ENCODE results near the gene MED12L.
"Not testable (repeated sequence)": the region's sequence is repeated elsewhere in the genome, so short reads cannot be mapped to it uniquely, and the experiment has no call there.

The MED12L gene

DNA sequence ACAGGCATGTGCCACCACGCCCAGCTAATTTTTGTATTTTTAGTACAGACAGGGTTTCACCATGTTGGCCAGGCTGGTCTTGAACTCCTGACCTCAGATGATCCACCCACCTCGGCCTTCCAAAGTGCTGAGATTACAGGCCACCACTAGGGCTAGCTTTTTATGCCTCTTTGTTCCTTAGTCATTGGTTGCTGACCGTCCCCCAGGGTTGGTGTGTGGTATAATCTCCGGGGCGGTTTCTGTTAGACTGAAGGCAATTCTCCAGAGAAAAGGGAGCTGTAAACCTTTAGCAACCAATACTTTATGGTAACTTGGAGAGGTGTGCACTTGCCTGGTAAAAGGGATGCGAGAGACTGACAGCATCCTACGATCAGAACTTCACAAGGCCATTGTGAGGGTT is 12.6 kb upstream of the MED12L start:
- not testable (repeated sequence) for H3K36me3 ChIP-seq (ENCODE audit: control insufficient read depth in 1 of 2, insufficient read depth in 2 of 2, low read length in 2 of 2); H3K9ac ChIP-seq (ENCODE audit: low read depth in 1 of 2, low read length in 2 of 2); H3K4me1 ChIP-seq (ENCODE audit: control insufficient read depth in 1 of 2, insufficient read depth in 2 of 2, low read length in 2 of 2)

DNA sequence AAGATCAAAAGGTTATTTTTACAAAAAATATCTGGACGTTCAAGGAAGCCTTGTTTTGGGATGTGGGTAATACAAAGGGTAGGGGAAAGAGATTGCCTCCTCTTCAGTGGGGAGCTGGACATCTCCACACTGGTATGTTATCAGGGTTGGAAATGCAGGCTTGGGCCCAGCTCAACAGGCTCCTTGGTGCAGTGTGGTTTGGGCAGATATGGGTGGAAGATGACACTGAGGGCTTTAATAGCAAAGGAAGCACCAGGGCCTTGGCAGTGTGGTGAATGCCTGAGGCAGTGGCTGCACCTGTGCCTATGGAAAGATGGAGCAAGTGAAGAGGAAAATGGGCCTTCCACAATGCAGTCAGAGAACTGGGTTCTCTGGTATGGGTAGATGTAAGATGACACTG is 11.2 kb upstream of the MED12L start:
- no peak overlapping the region for H3K9ac ChIP-seq (ENCODE audit: low read depth in 1 of 2, low read length in 2 of 2)
- H3K4me3 ChIP-seq (ENCODE audit: low read depth in 1 of 2, low read length in 2 of 2), result no peak overlapping the region
- no peaks in the 10 kb centered on the region for H3K36me3 ChIP-seq (ENCODE audit: control insufficient read depth in 1 of 2, insufficient read depth in 2 of 2, low read length in 2 of 2)
- no peaks in the 10 kb centered on the region for H3K9me3 ChIP-seq (ENCODE audit: control insufficient read depth in 1 of 2, low read length in 2 of 2)
- H3K4me1 ChIP-seq (ENCODE audit: control insufficient read depth in 1 of 2, insufficient read depth in 2 of 2, low read length in 2 of 2), result no peaks in the 10 kb centered on the region
- H3K27me3 ChIP-seq (ENCODE audit: control insufficient read depth in 1 of 2, insufficient read depth in 2 of 2, low read length in 2 of 2), result no peaks in the 10 kb centered on the region
- H3K27ac ChIP-seq (ENCODE audit: low read depth, low read length), result no peak overlapping the region

More for the DNA sequence above, 12.6 kb upstream of the MED12L start:
- H3K27me3 ChIP-seq (ENCODE audit: control insufficient read depth in 1 of 2, insufficient read depth in 2 of 2, low read length in 2 of 2); H3K4me3 ChIP-seq (ENCODE audit: low read depth in 1 of 2, low read length in 2 of 2); H3K27ac ChIP-seq (ENCODE audit: low read depth, low read length); H3K9me3 ChIP-seq (ENCODE audit: control insufficient read depth in 1 of 2, low read length in 2 of 2): not testable (repeated sequence)

DNA sequence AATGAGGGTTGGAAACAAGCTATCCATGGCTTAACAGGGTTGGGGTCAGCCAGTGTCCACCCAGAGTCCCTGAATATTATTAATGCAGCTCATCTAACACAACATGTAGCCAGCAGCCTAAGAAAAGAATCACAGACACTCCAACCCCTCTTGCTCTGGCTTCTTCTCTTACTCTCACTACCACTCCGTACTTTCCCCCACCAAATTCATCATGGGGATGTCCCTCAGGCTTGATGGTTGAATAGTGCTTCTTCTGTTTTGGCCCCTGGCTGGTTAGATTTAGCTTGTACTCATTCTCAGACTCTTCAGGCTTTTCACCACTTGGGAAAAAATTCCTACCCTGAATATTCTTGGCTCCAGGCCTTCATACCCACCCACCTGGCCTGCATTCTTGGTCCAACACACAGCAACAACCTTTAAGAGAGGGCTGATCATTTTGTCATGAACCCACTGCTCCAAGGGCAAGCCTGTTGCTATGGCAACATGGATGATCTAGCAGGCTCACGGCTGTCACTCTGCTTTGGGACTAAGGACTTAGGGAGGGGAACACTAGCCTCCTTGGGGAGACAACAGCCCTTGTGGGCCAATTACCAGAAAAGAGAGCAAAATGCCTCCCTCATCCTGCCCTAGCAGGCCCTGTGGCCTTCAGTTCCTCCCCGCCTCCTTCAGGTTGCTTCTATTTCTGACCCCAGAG is 9.4 kb upstream of the MED12L start:
- Histone ChIP-seq H3K4me3 (ENCODE audit: low read depth in 1 of 2, low read length in 2 of 2) (no peak overlapping the region), H3K27ac (ENCODE audit: low read depth, low read length) (no peak overlapping the region), H3K9ac (ENCODE audit: low read depth in 1 of 2, low read length in 2 of 2) (no peak overlapping the region), H3K9me3 (ENCODE audit: control insufficient read depth in 1 of 2, low read length in 2 of 2) (no peaks in the 10 kb centered on the region), H3K27me3 (ENCODE audit: control insufficient read depth in 1 of 2, insufficient read depth in 2 of 2, low read length in 2 of 2) (peaks cover 0 to 4% of the 10 kb centered on the region in 2 donors), H3K36me3 (ENCODE audit: control insufficient read depth in 1 of 2, insufficient read depth in 2 of 2, low read length in 2 of 2) (no peaks in the 10 kb centered on the region), H3K4me1 (ENCODE audit: control insufficient read depth in 1 of 2, insufficient read depth in 2 of 2, low read length in 2 of 2) (no peaks in the 10 kb centered on the region)

DNA sequence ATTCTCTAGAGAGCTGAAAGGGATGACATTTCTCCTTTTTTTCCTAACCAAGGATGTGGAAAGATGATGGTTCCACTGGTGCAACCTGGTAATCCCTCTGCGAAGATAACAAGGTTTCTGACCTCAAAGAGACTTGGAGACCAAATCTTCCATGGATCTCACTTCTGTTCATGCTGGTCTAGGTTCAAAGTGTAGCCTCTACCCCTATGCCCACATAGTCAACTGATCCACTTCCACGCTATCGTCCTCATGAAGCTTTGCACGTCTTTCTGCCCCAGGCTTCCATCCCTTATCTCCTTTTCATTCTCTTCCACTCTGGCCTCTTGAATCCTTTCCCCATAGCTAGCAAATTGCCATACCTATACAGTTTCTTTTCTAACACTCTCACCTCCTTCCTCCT is 8.8 kb upstream of the MED12L start:
- H3K4me3 ChIP-seq (ENCODE audit: low read depth in 1 of 2, low read length in 2 of 2), result no peak overlapping the region
- no peak overlapping the region for H3K9ac ChIP-seq (ENCODE audit: low read depth in 1 of 2, low read length in 2 of 2)
- peaks cover 0 to 5% of the 10 kb centered on the region in 2 donors for H3K27me3 ChIP-seq (ENCODE audit: control insufficient read depth in 1 of 2, insufficient read depth in 2 of 2, low read length in 2 of 2)
- H3K27ac ChIP-seq (ENCODE audit: low read depth, low read length), result no peak overlapping the region
- no peaks in the 10 kb centered on the region for H3K4me1 ChIP-seq (ENCODE audit: control insufficient read depth in 1 of 2, insufficient read depth in 2 of 2, low read length in 2 of 2)
- no peaks in the 10 kb centered on the region for H3K9me3 ChIP-seq (ENCODE audit: control insufficient read depth in 1 of 2, low read length in 2 of 2)
- no peaks in the 10 kb centered on the region for H3K36me3 ChIP-seq (ENCODE audit: control insufficient read depth in 1 of 2, insufficient read depth in 2 of 2, low read length in 2 of 2)

DNA sequence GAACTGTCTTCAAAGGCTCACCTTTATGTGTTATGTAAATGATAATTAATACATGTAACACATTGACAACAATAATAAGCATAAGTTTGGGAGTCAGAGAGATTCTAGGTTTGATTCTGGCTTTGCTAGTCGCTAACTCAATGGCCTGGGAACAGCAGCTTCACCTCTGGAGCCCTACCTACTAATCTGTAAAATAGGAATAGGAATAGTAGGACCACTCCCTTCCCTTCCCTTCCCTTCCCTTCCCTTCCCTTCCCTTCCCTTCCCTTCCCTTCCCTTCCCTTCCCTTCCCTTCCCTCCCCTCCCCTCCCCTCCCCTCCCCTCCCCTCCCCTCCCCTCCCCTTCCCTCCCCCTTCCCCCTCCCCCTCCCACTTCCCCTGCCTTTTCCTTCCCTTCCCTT is 4.4 kb upstream of the MED12L start:
- H3K36me3 ChIP-seq (ENCODE audit: control insufficient read depth in 1 of 2, insufficient read depth in 2 of 2, low read length in 2 of 2); H3K9ac ChIP-seq (ENCODE audit: low read depth in 1 of 2, low read length in 2 of 2); H3K4me1 ChIP-seq (ENCODE audit: control insufficient read depth in 1 of 2, insufficient read depth in 2 of 2, low read length in 2 of 2); H3K4me3 ChIP-seq (ENCODE audit: low read depth in 1 of 2, low read length in 2 of 2); H3K27ac ChIP-seq (ENCODE audit: low read depth, low read length); H3K9me3 ChIP-seq (ENCODE audit: control insufficient read depth in 1 of 2, low read length in 2 of 2): not testable (repeated sequence)
- peaks cover 9 to 31% of the 10 kb centered on the region in 2 donors for H3K27me3 ChIP-seq (ENCODE audit: control insufficient read depth in 1 of 2, insufficient read depth in 2 of 2, low read length in 2 of 2)

DNA sequence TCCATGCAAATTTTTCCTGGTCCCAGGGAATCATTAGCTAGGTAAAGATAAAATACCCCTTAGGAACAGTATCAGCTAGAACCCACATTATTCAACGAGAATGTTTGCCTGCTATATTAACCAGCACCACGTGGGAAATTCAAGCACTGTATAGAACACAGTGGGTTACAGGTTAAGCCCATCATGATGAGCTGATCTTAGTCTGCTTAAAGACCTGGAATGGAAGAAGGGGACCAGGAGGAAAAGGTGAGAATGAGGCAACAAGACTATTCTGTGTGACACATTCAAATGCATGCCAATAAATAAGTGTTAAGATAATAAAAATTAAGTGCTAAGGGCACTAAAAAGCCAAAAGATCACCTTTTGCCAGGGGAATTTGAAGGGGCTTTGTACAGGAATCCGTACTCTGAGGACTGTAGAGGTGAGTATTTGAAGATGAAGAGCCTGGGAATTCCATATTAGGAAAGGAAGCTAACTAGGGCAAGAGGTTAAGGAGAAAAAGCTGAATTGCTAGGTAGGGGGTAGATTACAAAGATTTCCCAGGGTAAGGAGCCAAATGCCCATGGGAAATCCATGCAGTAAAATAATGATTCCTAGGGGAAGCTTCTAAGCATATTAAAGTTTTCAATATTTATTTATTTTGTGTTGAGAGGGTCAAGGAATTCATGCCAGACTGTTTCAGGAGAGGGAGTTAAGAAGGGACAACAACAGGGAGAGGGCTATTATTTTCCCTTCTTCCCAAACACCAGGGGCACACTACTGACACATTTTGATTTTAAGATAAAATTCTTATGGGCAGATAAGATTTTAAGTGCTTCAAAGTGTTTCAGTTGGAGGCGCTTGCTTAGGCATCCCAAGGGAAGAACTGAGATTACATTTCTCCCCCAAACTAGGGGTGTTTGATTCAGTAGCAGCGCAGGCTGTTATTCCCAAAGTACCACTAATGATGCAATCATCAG is 2.3 kb upstream of the MED12L start:
- H3K9me3 ChIP-seq (ENCODE audit: control insufficient read depth in 1 of 2, low read length in 2 of 2), result no peaks in the 10 kb centered on the region
- no peak overlapping the region for H3K27ac ChIP-seq (ENCODE audit: low read depth, low read length)
- no peaks in the 10 kb centered on the region for H3K36me3 ChIP-seq (ENCODE audit: control insufficient read depth in 1 of 2, insufficient read depth in 2 of 2, low read length in 2 of 2)
- H3K4me1 ChIP-seq (ENCODE audit: control insufficient read depth in 1 of 2, insufficient read depth in 2 of 2, low read length in 2 of 2), result peaks cover 0 to 8% of the 10 kb centered on the region in 2 donors
- H3K27me3 ChIP-seq (ENCODE audit: control insufficient read depth in 1 of 2, insufficient read depth in 2 of 2, low read length in 2 of 2), result peaks cover 18 to 40% of the 10 kb centered on the region in 2 donors
- H3K4me3 ChIP-seq (ENCODE audit: low read depth in 1 of 2, low read length in 2 of 2), result no peak overlapping the region
- no peak overlapping the region for H3K9ac ChIP-seq (ENCODE audit: low read depth in 1 of 2, low read length in 2 of 2)

DNA sequence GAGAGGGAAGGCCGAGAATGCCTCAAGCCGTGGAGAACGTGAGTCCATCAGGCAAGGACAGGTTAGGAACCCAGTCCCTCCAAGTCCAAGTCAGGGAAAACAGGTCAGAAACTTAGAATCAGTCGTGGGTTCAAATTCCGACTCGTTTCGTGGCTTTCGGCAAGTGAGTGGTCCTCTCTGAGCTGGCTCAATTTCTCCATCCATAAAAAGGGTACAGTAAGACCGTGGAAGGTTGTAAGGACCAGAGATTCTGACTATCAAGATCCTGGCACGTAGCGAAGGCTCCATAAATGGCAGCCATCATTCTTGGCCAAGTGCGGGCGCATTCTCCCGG is 604 bp upstream of the MED12L start:
- H3K9me3 ChIP-seq (ENCODE audit: control insufficient read depth in 1 of 2, low read length in 2 of 2), result no peaks in the 10 kb centered on the region
- peaks cover 18 to 40% of the 10 kb centered on the region in 2 donors for H3K27me3 ChIP-seq (ENCODE audit: control insufficient read depth in 1 of 2, insufficient read depth in 2 of 2, low read length in 2 of 2)
- peaks cover 0 to 8% of the 10 kb centered on the region in 2 donors for H3K4me1 ChIP-seq (ENCODE audit: control insufficient read depth in 1 of 2, insufficient read depth in 2 of 2, low read length in 2 of 2)
- no peak overlapping the region for H3K27ac ChIP-seq (ENCODE audit: low read depth, low read length)
- no peaks in the 10 kb centered on the region for H3K36me3 ChIP-seq (ENCODE audit: control insufficient read depth in 1 of 2, insufficient read depth in 2 of 2, low read length in 2 of 2)
- H3K9ac ChIP-seq (ENCODE audit: low read depth in 1 of 2, low read length in 2 of 2), result no peak overlapping the region
- peak overlapping the region; percentile 46 to 70 for H3K4me3 ChIP-seq (ENCODE audit: low read depth in 1 of 2, low read length in 2 of 2)

DNA sequence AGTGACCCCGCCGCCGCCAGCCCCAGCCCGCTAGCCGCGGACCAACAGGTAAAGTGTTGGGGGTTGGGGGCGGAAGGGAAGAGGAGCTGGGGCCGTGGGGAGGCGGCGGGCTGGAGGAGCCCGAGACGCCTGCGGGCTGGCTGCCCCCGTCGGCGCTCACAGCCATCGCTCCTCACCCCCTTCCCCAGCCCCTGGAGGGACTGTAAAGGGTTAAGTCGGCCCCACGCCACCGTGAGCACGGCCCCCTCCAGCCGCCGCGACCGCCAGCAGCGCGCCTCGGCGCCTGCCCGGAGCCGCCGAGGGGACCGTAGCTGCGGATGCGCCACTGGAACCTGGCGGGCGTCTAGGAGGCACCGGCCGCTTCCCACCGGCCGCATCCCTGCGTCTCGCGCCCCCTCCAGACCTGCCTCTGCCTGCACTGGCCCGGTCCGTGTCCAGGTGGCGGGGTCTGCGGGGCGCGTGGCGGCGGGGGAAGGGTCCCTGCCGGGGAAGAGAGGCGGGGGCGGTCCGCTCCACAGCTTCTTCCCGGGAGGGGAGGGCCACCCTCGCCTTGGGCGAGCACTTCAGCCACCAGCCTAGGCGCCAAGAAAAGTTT is 522 bp downstream of the MED12L start:
- no peak overlapping the region for H3K9ac ChIP-seq (ENCODE audit: low read depth in 1 of 2, low read length in 2 of 2)
- no peaks in the 10 kb centered on the region for H3K36me3 ChIP-seq (ENCODE audit: control insufficient read depth in 1 of 2, insufficient read depth in 2 of 2, low read length in 2 of 2)

DNA sequence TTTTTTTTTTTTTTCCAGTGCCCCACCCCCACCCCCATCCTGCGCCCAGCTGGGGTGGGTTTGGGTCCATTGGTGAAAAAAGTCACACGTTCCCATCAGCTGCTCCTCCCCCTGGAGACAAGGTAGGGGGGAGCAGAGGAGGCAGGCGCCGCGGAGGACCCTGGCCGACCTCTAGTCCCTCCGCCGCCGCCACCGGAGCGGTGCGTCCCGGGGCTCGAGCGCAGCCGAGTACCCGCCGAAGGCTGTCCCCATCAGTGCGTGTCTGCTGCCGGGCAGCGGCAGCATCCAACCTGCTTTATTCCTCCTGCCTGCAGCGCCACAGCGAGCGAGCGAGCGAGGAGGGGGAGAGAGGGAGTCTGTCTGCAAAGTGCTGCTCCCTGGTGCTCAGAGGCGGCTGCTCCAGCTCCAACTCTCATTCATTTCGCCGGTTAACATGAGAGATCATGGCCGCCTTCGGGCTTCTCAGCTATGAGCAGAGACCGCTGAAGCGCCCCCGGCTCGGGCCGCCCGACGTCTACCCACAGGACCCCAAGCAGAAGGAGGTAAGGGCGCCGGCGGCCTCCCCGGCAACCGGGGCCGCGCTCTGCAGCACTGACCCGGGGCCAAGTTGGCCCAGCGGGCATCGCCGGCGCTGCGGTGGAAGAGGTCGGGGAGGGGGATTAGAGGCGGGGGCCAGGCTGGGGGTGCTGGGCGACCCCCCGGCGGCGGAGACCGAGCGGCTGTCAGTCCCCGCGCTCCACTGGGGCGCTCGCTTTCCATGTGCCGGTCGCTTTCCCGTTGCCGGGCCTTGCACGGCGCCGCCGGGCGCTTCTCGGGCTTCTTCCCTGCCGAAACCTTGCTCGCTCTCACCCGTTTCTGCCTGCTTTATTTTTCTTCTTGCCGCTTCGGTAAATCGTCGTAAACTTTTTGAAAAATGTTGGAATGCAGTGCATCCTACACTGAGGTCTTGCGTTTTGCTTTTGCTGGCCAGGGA is 1.3 kb downstream of the MED12L start:
- Histone ChIP-seq H3K9ac (ENCODE audit: low read depth in 1 of 2, low read length in 2 of 2) (no peak overlapping the region), H3K36me3 (ENCODE audit: control insufficient read depth in 1 of 2, insufficient read depth in 2 of 2, low read length in 2 of 2) (no peaks in the 10 kb centered on the region), H3K27ac (ENCODE audit: low read depth, low read length) (no peak overlapping the region), H3K4me1 (ENCODE audit: control insufficient read depth in 1 of 2, insufficient read depth in 2 of 2, low read length in 2 of 2) (peaks cover 0 to 8% of the 10 kb centered on the region in 2 donors), H3K9me3 (ENCODE audit: control insufficient read depth in 1 of 2, low read length in 2 of 2) (no peaks in the 10 kb centered on the region), H3K4me3 (ENCODE audit: low read depth in 1 of 2, low read length in 2 of 2) (peak overlapping the region; percentile 46 to 70), H3K27me3 (ENCODE audit: control insufficient read depth in 1 of 2, insufficient read depth in 2 of 2, low read length in 2 of 2) (peaks cover 18 to 35% of the 10 kb centered on the region in 2 donors)

More for the DNA sequence above, 522 bp downstream of the MED12L start:
- H3K4me3 ChIP-seq (ENCODE audit: low read depth in 1 of 2, low read length in 2 of 2), result peak overlapping the region; percentile 46 to 70
- H3K27me3 ChIP-seq (ENCODE audit: control insufficient read depth in 1 of 2, insufficient read depth in 2 of 2, low read length in 2 of 2), result peaks cover 18 to 36% of the 10 kb centered on the region in 2 donors
- H3K4me1 ChIP-seq (ENCODE audit: control insufficient read depth in 1 of 2, insufficient read depth in 2 of 2, low read length in 2 of 2), result peaks cover 0 to 8% of the 10 kb centered on the region in 2 donors
- H3K9me3 ChIP-seq (ENCODE audit: control insufficient read depth in 1 of 2, low read length in 2 of 2), result no peaks in the 10 kb centered on the region
- H3K27ac ChIP-seq (ENCODE audit: low read depth, low read length), result no peak overlapping the region
